ENCODE results near the gene LEPR.

GRCh38 chr1:65440915-65441314 is 20.4 kb downstream of the LEPR start:
- no peak for TF ChIP-seq CTCF (IDR thresholded peaks at IDR 0.05; ENCODE audit: extremely low read depth in 1 of 2, insufficient read depth in 1 of 2, low read depth in 1 of 2, low read length in 2 of 2)
- no peak for TF ChIP-seq POLR2A (IDR thresholded peaks at IDR 0.05; ENCODE audit: low read depth, low read length)
